H9 (cell line): ENCODE results near the gene H2BK1. TPM values are rescaled to one million over a fixed set of nuclear protein-coding genes. Genes with fewer than 3 reads are reported as not detected.

Source experiments
- DNase-seq: peaks from one replicate; pipeline ENCODE4 v3.0.0-alpha.2; 2017
- H2AFZ ChIP-seq: one replicate; pipeline ENCODE4 v1.6.1; 2013; ENCODE audit warnings: mild to moderate bottlenecking, low read length, control low read depth, moderate library complexity
- H2AK5ac ChIP-seq: 2 replicates; pipeline ENCODE4 v1.6.1; 2013; ENCODE audit warnings: low read length, control low read depth, mixed read lengths; ENCODE audit not compliant: insufficient read length
- H2BK120ac ChIP-seq: one replicate; pipeline ENCODE4 v1.6.1; 2013; ENCODE audit warnings: low read depth, mild to moderate bottlenecking, low read length, control low read depth, inconsistent platforms; ENCODE audit not compliant: poor library complexity, severe bottlenecking
- H2BK12ac ChIP-seq: 2 replicates; pipeline ENCODE4 v1.6.1; 2013; ENCODE audit warnings: low read length, control low read depth, mixed read lengths, low read depth; ENCODE audit not compliant: insufficient read length
- H2BK15ac ChIP-seq: 2 replicates; pipeline ENCODE4 v1.6.1; 2013; ENCODE audit warnings: low read depth, low read length, control low read depth
- H2BK20ac ChIP-seq: one replicate; pipeline ENCODE4 v1.6.1; 2013; ENCODE audit warnings: low read depth, mild to moderate bottlenecking, low read length, control low read depth, inconsistent platforms; ENCODE audit not compliant: poor library complexity, severe bottlenecking
- H2BK5ac ChIP-seq: 2 replicates; pipeline ENCODE4 v1.6.1; 2013; ENCODE audit warnings: low read length, control low read depth, mixed read lengths; ENCODE audit not compliant: insufficient read length
- H3K14ac ChIP-seq: 2 replicates; pipeline ENCODE4 v1.6.1; 2013; ENCODE audit warnings: low read length, control low read depth; ENCODE audit not compliant: insufficient read depth
- H3K18ac ChIP-seq: 2 replicates; pipeline ENCODE4 v1.6.1; 2013; ENCODE audit warnings: low read depth, mild to moderate bottlenecking, mixed read lengths, low read length, control low read depth; ENCODE audit not compliant: insufficient read length
- H3K23ac ChIP-seq: 2 replicates; pipeline ENCODE4 v1.6.1; 2013; ENCODE audit warnings: low read length, control low read depth, mixed read lengths, low read depth; ENCODE audit not compliant: insufficient read length
- H3K23me2 ChIP-seq: 2 replicates; pipeline ENCODE4 v1.6.1; 2013; ENCODE audit warnings: low read depth, mild to moderate bottlenecking, mixed read lengths, low read length, control low read depth; ENCODE audit not compliant: insufficient read length, poor library complexity, severe bottlenecking
- H3K27ac ChIP-seq: 2 replicates; pipeline ENCODE4 v1.5.1; 2013; ENCODE audit warnings: low read length, control low read depth, mixed read lengths, low read depth; ENCODE audit not compliant: insufficient read length
- H3K27me3 ChIP-seq: 2 replicates; pipeline ENCODE4 v1.6.1; 2013; ENCODE audit warnings: low read length, control low read depth, inconsistent platforms; ENCODE audit not compliant: insufficient read depth
- H3K4ac ChIP-seq: 2 replicates; pipeline ENCODE4 v1.6.1; 2013; ENCODE audit warnings: low read depth, mild to moderate bottlenecking, control low read depth, inconsistent platforms, low read length, moderate library complexity
- H3K4me1 ChIP-seq: 2 replicates; pipeline ENCODE4 v1.6.1; 2013; ENCODE audit warnings: low read length, control low read depth, inconsistent platforms; ENCODE audit not compliant: insufficient read depth
- H3K4me2 ChIP-seq: 2 replicates; pipeline ENCODE4 v1.6.1; 2013; ENCODE audit warnings: low read length, control low read depth, mixed read lengths; ENCODE audit not compliant: insufficient read length, insufficient read depth
- H3K56ac ChIP-seq: 2 replicates; pipeline ENCODE4 v1.6.1; 2013; ENCODE audit warnings: low read depth, mild to moderate bottlenecking, mixed read lengths, low read length, control low read depth; ENCODE audit not compliant: insufficient read length
- H3K79me1 ChIP-seq: 2 replicates; pipeline ENCODE4 v1.6.1; 2013; ENCODE audit warnings: low read depth, mild to moderate bottlenecking, moderate library complexity, low read length, control low read depth, inconsistent platforms; ENCODE audit not compliant: insufficient read depth, poor library complexity, severe bottlenecking
- H3K79me2 ChIP-seq: 2 replicates; pipeline ENCODE4 v1.6.1; 2013; ENCODE audit warnings: low read length, control low read depth, inconsistent platforms; ENCODE audit not compliant: insufficient read depth
- H3K9ac ChIP-seq: 2 replicates; pipeline ENCODE4 v1.6.1; 2013; ENCODE audit warnings: low read length, control low read depth, mixed read lengths; ENCODE audit not compliant: insufficient read length; ENCODE audit errors: extremely low read depth
- H3K9me3 ChIP-seq: one replicate; pipeline ENCODE4 v1.6.1; 2013; ENCODE audit warnings: low read depth, low read length, inconsistent platforms; ENCODE audit not compliant: control insufficient read depth
- H3T11ph ChIP-seq: one replicate; pipeline ENCODE4 v1.6.1; 2013; ENCODE audit warnings: mild to moderate bottlenecking, low read length, control low read depth, inconsistent platforms
- H4K20me1 ChIP-seq: one replicate; pipeline ENCODE4 v1.6.1; 2013; ENCODE audit not compliant: control insufficient read depth, insufficient read length, insufficient read depth
- H4K5ac ChIP-seq: 2 replicates; pipeline ENCODE4 v1.6.1; 2013; ENCODE audit warnings: low read depth, mild to moderate bottlenecking, mixed read lengths, low read length, control low read depth; ENCODE audit not compliant: insufficient read length
- H4K8ac ChIP-seq: replicated peaks from 2 replicates; pipeline ENCODE4 v1.6.1; 2013; ENCODE audit warnings: low read length, control low read depth, mixed read lengths, low read depth; ENCODE audit not compliant: insufficient read length
- H4K91ac ChIP-seq: 2 replicates; pipeline ENCODE4 v1.6.1; 2013; ENCODE audit warnings: low read depth, mild to moderate bottlenecking, moderate library complexity, mixed read lengths, low read length, control low read depth; ENCODE audit not compliant: insufficient read length
- H3K27ac Mint-ChIP-seq, 3 experiments: 2 replicates in 2 of 3; 3 replicates in 1 of 3; pipeline ENCODE4 v1.8.0; 2020 to 2021; ENCODE audit warnings: mixed read lengths in 3 of 3, mild to moderate bottlenecking in 1 of 3, moderate library complexity in 1 of 3
- H3K27me3 Mint-ChIP-seq: 2 replicates; pipeline ENCODE4 v1.8.0; 2021; ENCODE audit warnings: low read depth, mild to moderate bottlenecking, moderate library complexity, mixed read lengths
- H3K36me3 Mint-ChIP-seq, 3 experiments: 2 replicates in 2 of 3; 3 replicates in 1 of 3; pipeline ENCODE4 v1.8.0; 2020 to 2021; ENCODE audit warnings: low read depth in 3 of 3, mixed read lengths in 3 of 3; ENCODE audit not compliant: insufficient read depth in 1 of 3
- H3K4me1 Mint-ChIP-seq, 2 experiments: 2 replicates each; pipeline ENCODE4 v1.8.0; 2020; ENCODE audit warnings: mixed read lengths in 2 of 2
- H3K4me3 Mint-ChIP-seq, 2 experiments: 2 replicates in 1 of 2; 3 replicates in 1 of 2; pipeline ENCODE4 v1.8.0; 2020 to 2021; ENCODE audit warnings: mild to moderate bottlenecking in 2 of 2, mixed read lengths in 2 of 2, moderate library complexity in 1 of 2
- H3K9me3 Mint-ChIP-seq, 2 experiments: 2 replicates in 1 of 2; 3 replicates in 1 of 2; pipeline ENCODE4 v1.8.0; 2020; ENCODE audit warnings: mild to moderate bottlenecking in 2 of 2, mixed read lengths in 2 of 2, moderate library complexity in 1 of 2
- CTCF ChIP-seq: fragments of 200-600 bp; sonication (generic); conservative IDR thresholded peaks from 3 replicates; pipeline ENCODE4 v1.8.0; 2021; ENCODE audit warnings: antibody characterized with exemption, mild to moderate bottlenecking
- WGBS: extraction: QIAGEN DNeasy Blood & Tissue Kit; methylation state at CpG from one replicate; pipeline ENCODE4 v1.1.7; 2013; ENCODE audit warnings: missing lambda C conversion rate, low lambda C conversion rate, mixed read lengths; ENCODE audit not compliant: insufficient read length; ENCODE audit errors: extremely low coverage; 5-methylcytosine and 5-hydroxymethylcytosine counted together
- total RNA-seq: library from RNA; stranded (reverse); gene quantifications from 2 replicates; pipeline ENCODE4 v1.2.1, GENCODE V29; 2021

Gene H2BK1
- total RNA-seq, 1 experiment from 2014 or later: not detected

GRCh38 chr7:151250181-151251132 lies 40.2 kb upstream of the H2BK1 start:
- no peak overlapping the region for H4K91ac ChIP-seq
- no peak overlapping the region; the same call in 1 of the 2 replicates for H3K14ac ChIP-seq
- H3K4me2 ChIP-seq: peak overlapping the region; percentile 71
- H4K5ac ChIP-seq: no peak overlapping the region
- peaks cover 47 to 63% of the 10 kb centered on the region in 2 experiments for H3K4me1 Mint-ChIP-seq
- no peak overlapping the region for H3K18ac ChIP-seq
- H2BK120ac ChIP-seq: no peak overlapping the region
- TF ChIP-seq CTCF: no peak
- no peaks in the 10 kb centered on the region for H3K79me1 ChIP-seq
- H3K79me2 ChIP-seq: no peaks in the 10 kb centered on the region
- H3K9ac ChIP-seq: no peak overlapping the region
- no peak overlapping the region for H2BK20ac ChIP-seq
- no peak for DNase-seq
- no peaks in the 10 kb centered on the region for H3K9me3 ChIP-seq
- peaks cover 19% of the 10 kb centered on the region; the same call in 1 of the 2 replicates for H3K27me3 ChIP-seq
- no peak overlapping the region for H4K8ac ChIP-seq
- no peak overlapping the region for H3K4ac ChIP-seq
- no peak overlapping the region for H2BK12ac ChIP-seq
- H3K4me1 ChIP-seq: peaks cover 7% of the 10 kb centered on the region; the same call in 1 of the 2 replicates
- peaks cover 22% of the 10 kb centered on the region for H3K23me2 ChIP-seq
- H3K27me3 Mint-ChIP-seq: peaks cover 84% of the 10 kb centered on the region
- no peaks in the 10 kb centered on the region for H4K20me1 ChIP-seq
- H3K27ac Mint-ChIP-seq: no peak overlapping the region
- H3K4me3 Mint-ChIP-seq: peak overlapping the region; percentile 58 to 75
- no peaks in the 10 kb centered on the region; a peak in 1 of 5 replicates for H3K9me3 Mint-ChIP-seq
- no peak overlapping the region for H2AK5ac ChIP-seq
- no peaks in the 10 kb centered on the region; a peak in 1 of 7 replicates for H3K36me3 Mint-ChIP-seq
- no peak overlapping the region for H3T11ph ChIP-seq
- no peak overlapping the region for H3K56ac ChIP-seq
- no CpG with 5 or more reads among the region's 7 CpGs for WGBS
- no peak overlapping the region for H3K23ac ChIP-seq
- no peak overlapping the region for H2AFZ ChIP-seq
- no peak overlapping the region for H2BK15ac ChIP-seq
- H2BK5ac ChIP-seq: no peak overlapping the region
- H3K27ac ChIP-seq: no peak overlapping the region
